GM21381 (cell line): ENCODE results near the gene CACNA1D.
"Not testable (repeated sequence)": the region's sequence is repeated elsewhere in the genome, so short reads cannot be mapped to it uniquely, and the experiment has no call there.

ENCODE experiments used
- ATAC-seq: cut with Tn5 transposase; IDR thresholded peaks from one replicate; pipeline ENCODE4 v1.9.1; 2021; ENCODE audit warnings: mild to moderate bottlenecking, moderate library complexity; ENCODE audit not compliant: unreplicated experiment

Gene CACNA1D

GRCh38 chr3:53493963-53494791 is at the start of gene CACNA1D:
CACNA1D (plus strand) TSS chr3:53494611; CDS start chr3:53495167, 556 bp downstream.
- ATAC-seq, result no peak

GRCh38 chr3:53457068-53457467 is 37.3 kb upstream of the CACNA1D start:
- ATAC-seq, result no peak

GRCh38 chr3:53460326-53460725 is 34.1 kb upstream of the CACNA1D start:
- ATAC-seq, result no peak

- no peak for ATAC-seq
These were observed 30.0 kb upstream of the CACNA1D start for GRCh38 chr3:53464424-53464823.

- not testable (repeated sequence) for ATAC-seq
These were observed 24.7 kb upstream of the CACNA1D start for GRCh38 chr3:53469758-53470157.

- no peak for ATAC-seq
These were observed 21.0 kb upstream of the CACNA1D start for GRCh38 chr3:53473422-53473821.

- not testable (repeated sequence) for ATAC-seq
These were observed 18.0 kb upstream of the CACNA1D start for GRCh38 chr3:53476372-53476771.

GRCh38 chr3:53477689-53478088 is 16.7 kb upstream of the CACNA1D start:
- ATAC-seq, result not testable (repeated sequence)

GRCh38 chr3:53478166-53478830 is 16.1 kb upstream of the CACNA1D start:
- ATAC-seq, result no peak

GRCh38 chr3:53478921-53479664 is 15.3 kb upstream of the CACNA1D start:
- no peak for ATAC-seq

GRCh38 chr3:53482227-53482626 is 12.2 kb upstream of the CACNA1D start:
- no peak for ATAC-seq

- ATAC-seq, result no peak
These were observed 10.6 kb upstream of the CACNA1D start for GRCh38 chr3:53483821-53484220.

- ATAC-seq, result no peak
These were observed 9.4 kb upstream of the CACNA1D start for GRCh38 chr3:53484984-53485383.

- no peak for ATAC-seq
These were observed 8.6 kb upstream of the CACNA1D start for GRCh38 chr3:53485675-53486403.

GRCh38 chr3:53486961-53487654 is 7.3 kb upstream of the CACNA1D start:
- no peak for ATAC-seq

- ATAC-seq, result no peak
These were observed 5.0 kb upstream of the CACNA1D start for GRCh38 chr3:53489386-53489785.

- ATAC-seq, result no peak
These were observed 4.5 kb upstream of the CACNA1D start for GRCh38 chr3:53489787-53490458.

- no peak for ATAC-seq
These were observed 3.9 kb upstream of the CACNA1D start for GRCh38 chr3:53490459-53490968.

GRCh38 chr3:53491276-53491675 is 3.1 kb upstream of the CACNA1D start:
- ATAC-seq, result no peak

GRCh38 chr3:53493595-53493962 is 832 bp upstream of the CACNA1D start:
- ATAC-seq, result no peak
